SU-DHL-6 (cell line): ENCODE results near the gene LEMD2.

Experiments
- H2AFZ ChIP-seq: fragments of 200-600 bp; sonication (generic); 2 replicates; pipeline ENCODE4 v1.6.1; 2014; ENCODE audit warnings: low read depth, mild to moderate bottlenecking, moderate library complexity, mixed read lengths, antibody characterized with exemption, low read length; ENCODE audit not compliant: severe bottlenecking
- H3F3A ChIP-seq: fragments of 200-600 bp; shearing (Covaris generic); 2 replicates; pipeline ENCODE4 v1.6.0; 2016; ENCODE audit warnings: antibody characterized with exemption, mild to moderate bottlenecking; ENCODE audit not compliant: insufficient read depth
- H3K27ac ChIP-seq: fragments of 200-600 bp; sonication (generic); 2 replicates; pipeline ENCODE4 v1.5.1; 2016; ENCODE audit warnings: low read depth, mild to moderate bottlenecking, low read length, moderate library complexity, mixed read lengths
- H3K27me3 ChIP-seq: fragments of 200-600 bp; sonication (generic), shearing (Covaris generic); 2 replicates; pipeline ENCODE4 v1.6.0; 2014; ENCODE audit warnings: mild to moderate bottlenecking, low read length
- H3K36me3 ChIP-seq: fragments of 200-600 bp; sonication (generic); 2 replicates; pipeline ENCODE4 v1.6.1; 2014; ENCODE audit warnings: mild to moderate bottlenecking, low read length, mixed read lengths
- H3K4me2 ChIP-seq: fragments of 300-600, 200-600 bp; shearing (Covaris generic), sonication (generic); 2 replicates; pipeline ENCODE4 v1.6.0; 2014; ENCODE audit warnings: low read length, low read depth, mild to moderate bottlenecking; ENCODE audit not compliant: poor library complexity, severe bottlenecking
- H3K4me3 ChIP-seq: fragments of 200-600 bp; sonication (generic); 2 replicates; pipeline ENCODE4 v1.5.1; 2014; ENCODE audit warnings: antibody characterized with exemption, low read length, mild to moderate bottlenecking, mixed read lengths; ENCODE audit not compliant: insufficient read depth, poor library complexity, severe bottlenecking
- H3K79me2 ChIP-seq: fragments of 200-600 bp; sonication (generic); 2 replicates; pipeline ENCODE4 v1.6.1; 2014; ENCODE audit warnings: mild to moderate bottlenecking, low read length, moderate library complexity; ENCODE audit not compliant: insufficient read depth
- H3K9ac ChIP-seq: fragments of 200-600 bp; sonication (generic); 2 replicates; pipeline ENCODE4 v1.7.0; 2014; ENCODE audit warnings: mild to moderate bottlenecking, low read length
- H3K9me2 ChIP-seq: fragments of 200-600 bp; sonication (generic); replicated peaks from 2 replicates; pipeline ENCODE4 v1.6.1; 2014; ENCODE audit warnings: low read length; ENCODE audit not compliant: insufficient read depth
- H3K9me3 ChIP-seq: fragments of 200-600 bp; sonication (generic); 2 replicates; pipeline ENCODE4 v1.6.1; 2014; ENCODE audit warnings: low read length, mixed read lengths; ENCODE audit not compliant: insufficient read depth
- H4K20me1 ChIP-seq: fragments of 200-600 bp; sonication (generic); 2 replicates; pipeline ENCODE4 v1.6.1; 2014; ENCODE audit warnings: low read depth, mild to moderate bottlenecking, antibody characterized with exemption, low read length, moderate library complexity, mixed read lengths
- CTCF ChIP-seq: fragments of 200-600 bp; sonication (generic); IDR thresholded peaks from one replicate; pipeline ENCODE4 v1.5.1; 2017; ENCODE audit warnings: antibody characterized with exemption, mild to moderate bottlenecking, low read length, moderate library complexity; ENCODE audit not compliant: insufficient read depth, poor library complexity, severe bottlenecking
- EZH2phosphoT487 ChIP-seq: fragments of 200-600 bp; sonication (generic), shearing (Covaris generic); conservative IDR thresholded peaks from 2 replicates; pipeline ENCODE4 v1.6.1; 2018; ENCODE audit warnings: mild to moderate bottlenecking, antibody characterized with exemption, low read length, moderate library complexity, mixed read lengths

LEMD2 gene

GRCh38 chr6:33725891-33726673, 62.8 kb downstream of the LEMD2 start:
- H3F3A ChIP-seq = no peaks in the 10 kb centered on the region
- H4K20me1 ChIP-seq = no peaks in the 10 kb centered on the region
- H3K4me3 ChIP-seq = no peak overlapping the region
- H3K4me2 ChIP-seq = no peak overlapping the region
- no peak overlapping the region for H3K27ac ChIP-seq
- H3K79me2 ChIP-seq = no peaks in the 10 kb centered on the region
- H3K9ac ChIP-seq = no peak overlapping the region
- 0 out of 2 replicates have a peak, but pooled peaks cover 4% of the 10 kb centered on the region for H3K27me3 ChIP-seq
- no peak overlapping the region for H2AFZ ChIP-seq
- no peaks in the 10 kb centered on the region for H3K9me3 ChIP-seq
- no peaks in the 10 kb centered on the region for H3K9me2 ChIP-seq
- TF ChIP-seq EZH2phosphoT487 (no peak), CTCF (no peak)
- no peaks in the 10 kb centered on the region for H3K36me3 ChIP-seq

GRCh38 chr6:33725222-33725621, 63.7 kb downstream of the LEMD2 start:
- no peak overlapping the region for H2AFZ ChIP-seq
- H3K27me3 ChIP-seq = 0 out of 2 replicates have a peak, but pooled peaks cover 4% of the 10 kb centered on the region
- no peak overlapping the region for H3K9ac ChIP-seq
- no peak overlapping the region for H3K4me2 ChIP-seq
- H4K20me1 ChIP-seq = no peaks in the 10 kb centered on the region
- TF ChIP-seq EZH2phosphoT487 = no peak
- no peak for TF ChIP-seq CTCF
- H3K36me3 ChIP-seq = no peaks in the 10 kb centered on the region
- no peaks in the 10 kb centered on the region for H3K79me2 ChIP-seq
- no peak overlapping the region for H3K4me3 ChIP-seq
- H3F3A ChIP-seq = no peaks in the 10 kb centered on the region
- H3K27ac ChIP-seq = no peak overlapping the region
- H3K9me3 ChIP-seq = no peaks in the 10 kb centered on the region
- no peaks in the 10 kb centered on the region for H3K9me2 ChIP-seq

- Histone ChIP-seq H4K20me1 (no peaks in the 10 kb centered on the region), H2AFZ (no peak overlapping the region), H3K4me3 (no peak overlapping the region), H3K27ac (no peak overlapping the region), H3K4me2 (no peak overlapping the region), H3K9me3 (no peaks in the 10 kb centered on the region), H3F3A (no peaks in the 10 kb centered on the region), H3K9ac (no peak overlapping the region), H3K9me2 (no peaks in the 10 kb centered on the region), H3K36me3 (no peaks in the 10 kb centered on the region), H3K79me2 (no peaks in the 10 kb centered on the region), H3K27me3 (0 out of 2 replicates have a peak, but pooled peaks cover 4% of the 10 kb centered on the region)
- no peak for TF ChIP-seq EZH2phosphoT487
- TF ChIP-seq CTCF = no peak
These were observed 64.6 kb downstream of the LEMD2 start for GRCh38 chr6:33724102-33725023.
